SU-DHL-6 (cell line): ENCODE measurements around the gene RSPH3.
A peak's percentile ranks its signal among the peaks of the same experiment; 100 is the strongest.

Source experiments
- H2AFZ ChIP-seq: fragments of 200-600 bp; sonication (generic); 2 replicates; pipeline ENCODE4 v1.6.1; 2014; ENCODE audit warnings: low read depth, mild to moderate bottlenecking, moderate library complexity, mixed read lengths, antibody characterized with exemption, low read length; ENCODE audit not compliant: severe bottlenecking
- H3F3A ChIP-seq: fragments of 200-600 bp; shearing (Covaris generic); 2 replicates; pipeline ENCODE4 v1.6.0; 2016; ENCODE audit warnings: antibody characterized with exemption, mild to moderate bottlenecking; ENCODE audit not compliant: insufficient read depth
- H3K27ac ChIP-seq: fragments of 200-600 bp; sonication (generic); 2 replicates; pipeline ENCODE4 v1.5.1; 2016; ENCODE audit warnings: low read depth, mild to moderate bottlenecking, low read length, moderate library complexity, mixed read lengths
- H3K27me3 ChIP-seq: fragments of 200-600 bp; sonication (generic), shearing (Covaris generic); 2 replicates; pipeline ENCODE4 v1.6.0; 2014; ENCODE audit warnings: mild to moderate bottlenecking, low read length
- H3K36me3 ChIP-seq: fragments of 200-600 bp; sonication (generic); 2 replicates; pipeline ENCODE4 v1.6.1; 2014; ENCODE audit warnings: mild to moderate bottlenecking, low read length, mixed read lengths
- H3K4me2 ChIP-seq: fragments of 300-600, 200-600 bp; shearing (Covaris generic), sonication (generic); 2 replicates; pipeline ENCODE4 v1.6.0; 2014; ENCODE audit warnings: low read length, low read depth, mild to moderate bottlenecking; ENCODE audit not compliant: poor library complexity, severe bottlenecking
- H3K4me3 ChIP-seq: fragments of 200-600 bp; sonication (generic); 2 replicates; pipeline ENCODE4 v1.5.1; 2014; ENCODE audit warnings: antibody characterized with exemption, low read length, mild to moderate bottlenecking, mixed read lengths; ENCODE audit not compliant: insufficient read depth, poor library complexity, severe bottlenecking
- H3K79me2 ChIP-seq: fragments of 200-600 bp; sonication (generic); 2 replicates; pipeline ENCODE4 v1.6.1; 2014; ENCODE audit warnings: mild to moderate bottlenecking, low read length, moderate library complexity; ENCODE audit not compliant: insufficient read depth
- H3K9ac ChIP-seq: fragments of 200-600 bp; sonication (generic); 2 replicates; pipeline ENCODE4 v1.7.0; 2014; ENCODE audit warnings: mild to moderate bottlenecking, low read length
- H3K9me2 ChIP-seq: fragments of 200-600 bp; sonication (generic); replicated peaks from 2 replicates; pipeline ENCODE4 v1.6.1; 2014; ENCODE audit warnings: low read length; ENCODE audit not compliant: insufficient read depth
- H3K9me3 ChIP-seq: fragments of 200-600 bp; sonication (generic); 2 replicates; pipeline ENCODE4 v1.6.1; 2014; ENCODE audit warnings: low read length, mixed read lengths; ENCODE audit not compliant: insufficient read depth
- H4K20me1 ChIP-seq: fragments of 200-600 bp; sonication (generic); 2 replicates; pipeline ENCODE4 v1.6.1; 2014; ENCODE audit warnings: low read depth, mild to moderate bottlenecking, antibody characterized with exemption, low read length, moderate library complexity, mixed read lengths
- CTCF ChIP-seq: fragments of 200-600 bp; sonication (generic); IDR thresholded peaks from one replicate; pipeline ENCODE4 v1.5.1; 2017; ENCODE audit warnings: antibody characterized with exemption, mild to moderate bottlenecking, low read length, moderate library complexity; ENCODE audit not compliant: insufficient read depth, poor library complexity, severe bottlenecking
- EZH2phosphoT487 ChIP-seq: fragments of 200-600 bp; sonication (generic), shearing (Covaris generic); conservative IDR thresholded peaks from 2 replicates; pipeline ENCODE4 v1.6.1; 2018; ENCODE audit warnings: mild to moderate bottlenecking, antibody characterized with exemption, low read length, moderate library complexity, mixed read lengths

RSPH3 gene

GRCh38 chr6:159042826-159043181, 42.8 kb upstream of the RSPH3 start:
- Histone ChIP-seq H3K9ac (peak overlapping the region; percentile 69), H3K4me2 (peak overlapping the region; percentile 93), H2AFZ (no peak overlapping the region), H3K9me3 (no peaks in the 10 kb centered on the region), H3K27me3 (no peaks in the 10 kb centered on the region), H3K27ac (peak overlapping the region; percentile 75), H3F3A (peaks cover 40% of the 10 kb centered on the region), H3K36me3 (peaks cover 52% of the 10 kb centered on the region), H3K4me3 (peak overlapping the region; percentile 70), H3K9me2 (no peaks in the 10 kb centered on the region), H4K20me1 (no peaks in the 10 kb centered on the region), H3K79me2 (peaks cover 22% of the 10 kb centered on the region)
- TF ChIP-seq CTCF: no peak
- no peak for TF ChIP-seq EZH2phosphoT487

GRCh38 chr6:159042003-159042825, 42.2 kb upstream of the RSPH3 start:
- Histone ChIP-seq H3K4me3 (peak overlapping the region; percentile 70), H3K9me2 (no peaks in the 10 kb centered on the region), H2AFZ (no peak overlapping the region), H3K36me3 (peaks cover 58% of the 10 kb centered on the region), H3K79me2 (peaks cover 22% of the 10 kb centered on the region), H3K27me3 (no peaks in the 10 kb centered on the region), H3K27ac (peak overlapping the region; percentile 75), H3K4me2 (peak overlapping the region; percentile 93), H3F3A (peaks cover 40% of the 10 kb centered on the region), H3K9me3 (no peaks in the 10 kb centered on the region), H4K20me1 (no peaks in the 10 kb centered on the region), H3K9ac (peak overlapping the region; percentile 69)
- peak; percentile 93 for TF ChIP-seq CTCF
- no peak for TF ChIP-seq EZH2phosphoT487

GRCh38 chr6:159041181-159041580, 41.2 kb upstream of the RSPH3 start:
- H3K4me3 ChIP-seq: no peak overlapping the region
- H2AFZ ChIP-seq: no peak overlapping the region
- no peak overlapping the region for H3K27ac ChIP-seq
- no peaks in the 10 kb centered on the region for H4K20me1 ChIP-seq
- peaks cover 58% of the 10 kb centered on the region for H3K36me3 ChIP-seq
- peaks cover 22% of the 10 kb centered on the region for H3K79me2 ChIP-seq
- H3K9me3 ChIP-seq: no peaks in the 10 kb centered on the region
- H3K4me2 ChIP-seq: peak overlapping the region; percentile 93
- no peak overlapping the region for H3K9ac ChIP-seq
- H3K9me2 ChIP-seq: no peaks in the 10 kb centered on the region
- H3K27me3 ChIP-seq: no peaks in the 10 kb centered on the region
- TF ChIP-seq EZH2phosphoT487 (no peak), CTCF (no peak)
- peaks cover 40% of the 10 kb centered on the region for H3F3A ChIP-seq
